Nephron progenitor cell (in vitro differentiated cells): ENCODE results near the gene TMEM170A.
A peak's percentile ranks its signal among the peaks of the same experiment; 100 is the strongest.
"Not testable (repeated sequence)": the region's sequence is repeated elsewhere in the genome, so short reads cannot be mapped to it uniquely, and the experiment has no call there.

ENCODE experiments used
- DNase-seq: peaks from one replicate; pipeline ENCODE4 v3.0.0; 2021
- H3K27ac Mint-ChIP-seq: 2 replicates; pipeline ENCODE4 v1.8.0; 2021; ENCODE audit warnings: mild to moderate bottlenecking, moderate library complexity, mixed read lengths
- H3K27me3 Mint-ChIP-seq: 2 replicates; pipeline ENCODE4 v1.8.0; 2021; ENCODE audit warnings: mild to moderate bottlenecking, low read depth, mixed read lengths; ENCODE audit not compliant: poor library complexity
- H3K36me3 Mint-ChIP-seq: 2 replicates; pipeline ENCODE4 v1.8.0; 2021; ENCODE audit warnings: low read depth, mixed read lengths
- H3K4me1 Mint-ChIP-seq: 2 replicates; pipeline ENCODE4 v1.8.0; 2021; ENCODE audit warnings: mixed read lengths
- H3K4me3 Mint-ChIP-seq: 2 replicates; pipeline ENCODE4 v1.8.0; 2021; ENCODE audit warnings: mild to moderate bottlenecking, moderate library complexity, mixed read lengths
- H3K9me3 Mint-ChIP-seq: 2 replicates; pipeline ENCODE4 v1.8.0; 2021; ENCODE audit warnings: mild to moderate bottlenecking, moderate library complexity, mixed read lengths
- CTCF ChIP-seq: fragments of 200-600 bp; sonication (generic); IDR thresholded peaks from 2 replicates; pipeline ENCODE4 v1.5.0; 2021; ENCODE audit warnings: antibody characterized with exemption

The TMEM170A gene

GRCh38 chr16:75464122-75464918 lies at the start of gene TMEM170A:
TSS of gene TMEM170A (minus strand) at chr16:75464689. CDS start at chr16:75464600, 89 bp downstream.
- DNase-seq = peak; percentile 100
- peaks cover 15% of the 10 kb centered on the region for H3K36me3 Mint-ChIP-seq
- TF ChIP-seq CTCF = peak; percentile 100
- peaks cover 14% of the 10 kb centered on the region for H3K9me3 Mint-ChIP-seq
- H3K27me3 Mint-ChIP-seq = peaks cover 7% of the 10 kb centered on the region
- peak within 1 kb of the TSS; percentile 89 for H3K27ac Mint-ChIP-seq
- H3K4me1 Mint-ChIP-seq = peaks cover 38% of the 10 kb centered on the region
- H3K4me3 Mint-ChIP-seq = peak within 1 kb of the TSS; percentile 97

GRCh38 chr16:75506574-75506973 lies 42.1 kb upstream of the TMEM170A start:
- H3K36me3 Mint-ChIP-seq = no peaks in the 10 kb centered on the region
- H3K4me1 Mint-ChIP-seq = peaks cover 18% of the 10 kb centered on the region
- peak overlapping the region; percentile 74 for H3K27ac Mint-ChIP-seq
- no peak overlapping the region for H3K4me3 Mint-ChIP-seq
- no peak for TF ChIP-seq CTCF
- no peaks in the 10 kb centered on the region for H3K9me3 Mint-ChIP-seq
- H3K27me3 Mint-ChIP-seq = peaks cover 18% of the 10 kb centered on the region
- DNase-seq = no peak

- no peak for DNase-seq
- Mint-ChIP-seq H3K9me3 (no peaks in the 10 kb centered on the region), H3K4me1 (peaks cover 18% of the 10 kb centered on the region), H3K4me3 (no peak overlapping the region), H3K36me3 (no peaks in the 10 kb centered on the region), H3K27me3 (peaks cover 18% of the 10 kb centered on the region), H3K27ac (no peak overlapping the region)
- no peak for TF ChIP-seq CTCF
These were observed 41.6 kb upstream of the TMEM170A start for GRCh38 chr16:75506107-75506506.

- Mint-ChIP-seq H3K4me3 (no peak overlapping the region), H3K4me1 (peaks cover 18% of the 10 kb centered on the region), H3K9me3 (no peaks in the 10 kb centered on the region), H3K27ac (no peak overlapping the region), H3K27me3 (peaks cover 12% of the 10 kb centered on the region), H3K36me3 (no peaks in the 10 kb centered on the region)
- DNase-seq = no peak
- no peak for TF ChIP-seq CTCF
These were observed 39.3 kb upstream of the TMEM170A start for GRCh38 chr16:75503801-75504200.

- peaks cover 12% of the 10 kb centered on the region for H3K27me3 Mint-ChIP-seq
- H3K36me3 Mint-ChIP-seq = no peaks in the 10 kb centered on the region
- no peak for DNase-seq
- H3K27ac Mint-ChIP-seq = no peak overlapping the region
- no peaks in the 10 kb centered on the region for H3K9me3 Mint-ChIP-seq
- TF ChIP-seq CTCF = no peak
- H3K4me1 Mint-ChIP-seq = peaks cover 18% of the 10 kb centered on the region
- no peak overlapping the region for H3K4me3 Mint-ChIP-seq
These were observed 38.6 kb upstream of the TMEM170A start for GRCh38 chr16:75502916-75503605.

GRCh38 chr16:75501820-75502219 lies 37.3 kb upstream of the TMEM170A start:
- H3K36me3 Mint-ChIP-seq, H3K4me3 Mint-ChIP-seq, H3K9me3 Mint-ChIP-seq, H3K27ac Mint-ChIP-seq, H3K27me3 Mint-ChIP-seq, DNase-seq: not testable (repeated sequence)
- peaks cover 17% of the 10 kb centered on the region for H3K4me1 Mint-ChIP-seq
